K562 (cell line): ENCODE data around the gene STOX2. TPM values are rescaled to one million over a fixed set of nuclear protein-coding genes. Genes with fewer than 3 reads are reported as not detected.

Experiments
- ATAC-seq: fragments of 200-7000 bp; cut with Tn5 transposase; 3 replicates; pipeline ENCODE4 v1.9.1; 2020; ENCODE audit warnings: moderate library complexity
- BruUV-seq: library from RNA; stranded (reverse); fragments of 400-500 nt; replicated peaks from 2 replicates; lab custom pipeline; 2021; lab: Mats Ljungman, UMichigan
- CTCF ChIA-PET: fragments of 300-600 bp; formaldehyde crosslinking; extraction: SDS; loops from one replicate; lab custom pipeline; 2021; ENCODE audit warnings: low intra/inter-chr PET ratio; lab: Yijun Ruan, JAX
- POLR2A ChIA-PET: fragments of 300-600, 350-650 bp; sonication (Branson Sonifier 250); formaldehyde crosslinking; extraction: SDS; loops from one replicate; lab custom pipeline; 2021; ENCODE audit warnings: antibody characterized with exemption, inconsistent platforms; lab: Yijun Ruan, JAX
- DNase-seq, 4 experiments: peaks; one replicate each; pipeline versions ENCODE4 v3.0.0 to v3.0.0-alpha.2; 2011 to 2018; ENCODE audit warnings: low spot score in 3 of 4, mixed read lengths in 3 of 4; ENCODE audit errors: extremely low read depth in 1 of 4
- FAIRE-seq: peaks from 2 replicates; lab custom pipeline; 2011; peaks lifted over from hg19 to GRCh38; lab: Jason Lieb, UNC
- H2AFZ ChIP-seq: 2 replicates; pipeline ENCODE4 v1.6.0; 2011; ENCODE audit warnings: low read depth, low read length, control low read depth, inconsistent platforms
- H3K27ac ChIP-seq: fragments of 200-600 bp; 3 replicates; pipeline ENCODE4 v1.8.0; 2011; ENCODE audit warnings: low read depth, mild to moderate bottlenecking, control low read depth, inconsistent platforms, low read length, moderate library complexity, mixed read lengths; ENCODE audit errors: extremely low read depth
- H3K27me3 ChIP-seq, 2 experiments: fragments of 300-600 bp in 1 of 2; 2 replicates in 1 of 2; 3 replicates in 1 of 2; pipeline versions ENCODE4 v1.6.0 to v1.8.0; 2011; ENCODE audit warnings: inconsistent platforms in 2 of 2, low read length in 2 of 2, mild to moderate bottlenecking in 1 of 2, mixed read lengths in 1 of 2, moderate library complexity in 1 of 2; ENCODE audit not compliant: control insufficient read depth in 2 of 2, insufficient read depth in 2 of 2
- H3K36me3 ChIP-seq: fragments of 300-600 bp; 3 replicates; pipeline ENCODE4 v1.8.0; 2011; ENCODE audit warnings: mild to moderate bottlenecking, low read length, inconsistent platforms; ENCODE audit not compliant: control insufficient read depth, insufficient read depth
- H3K4me1 ChIP-seq, 2 experiments: fragments of 200-600 bp in 1 of 2; replicated peaks in 1 of 2; 2 replicates in 1 of 2; 3 replicates in 1 of 2; pipeline versions ENCODE4 v1.5.1 to v1.8.0; 2011; ENCODE audit warnings: inconsistent platforms in 2 of 2, low read length in 2 of 2, mild to moderate bottlenecking in 1 of 2, mixed read lengths in 1 of 2, moderate library complexity in 1 of 2; ENCODE audit not compliant: control insufficient read depth in 2 of 2, insufficient read depth in 2 of 2
- H3K4me2 ChIP-seq: 2 replicates; pipeline ENCODE4 v1.6.1; 2011; ENCODE audit warnings: low read length, control low read depth, inconsistent platforms, mixed read lengths; ENCODE audit not compliant: insufficient read depth
- H3K4me3 ChIP-seq: fragments of 200-600 bp; sonication (generic), shearing (Covaris generic); 2 replicates; pipeline ENCODE4 v1.5.1; 2016; ENCODE audit warnings: control low read depth, inconsistent platforms
- H3K79me2 ChIP-seq: fragments of 200-600 bp; 3 replicates; pipeline ENCODE4 v1.8.0; 2011; ENCODE audit warnings: low read length, inconsistent platforms; ENCODE audit not compliant: control insufficient read depth, insufficient read depth
- H3K9ac ChIP-seq, 2 experiments: 2 replicates each; pipeline versions ENCODE4 v1.6.0 to v1.6.1; 2011; ENCODE audit warnings: low read depth in 2 of 2, low read length in 2 of 2, control low read depth in 1 of 2, inconsistent platforms in 1 of 2, mild to moderate bottlenecking in 1 of 2, mixed read lengths in 1 of 2; ENCODE audit not compliant: insufficient read depth in 1 of 2
- H3K9me1 ChIP-seq: one replicate; pipeline ENCODE4 v1.6.0; 2011; ENCODE audit warnings: inconsistent platforms, mild to moderate bottlenecking, low read length, moderate library complexity; ENCODE audit not compliant: control insufficient read depth, insufficient read depth
- H3K9me3 ChIP-seq: replicated peaks from 2 replicates; pipeline ENCODE4 v1.5.1; 2011; ENCODE audit warnings: low read depth, low read length, inconsistent platforms; ENCODE audit not compliant: control insufficient read depth, insufficient read depth
- H4K20me1 ChIP-seq: replicated peaks from 2 replicates; pipeline ENCODE4 v1.6.1; 2011; ENCODE audit warnings: low read length, inconsistent platforms, mixed read lengths; ENCODE audit not compliant: control insufficient read depth, insufficient read depth
- WGBS: fragments of 100-300 bp; shearing (Covaris generic); methylation state at CpG from one replicate; pipeline ENCODE4 v1.1.6; 2016; ENCODE audit warnings: low coverage, mixed read lengths; ENCODE audit not compliant: insufficient coverage; ENCODE audit errors: missing lambda C conversion rate; 5-methylcytosine and 5-hydroxymethylcytosine counted together
- in situ Hi-C: fragments of 300-500 bp; cut with MboI; formaldehyde crosslinking; loops from 4 replicates; pipeline ENCODE4 v1.15.0; 2018; ENCODE audit warnings: inconsistent platforms, mixed read lengths
- intact Hi-C: fragments of 100-400 bp; cut with micrococcal nuclease; formaldehyde crosslinking; loops from 2 replicates; pipeline ENCODE4 v1.14.2; 2022
- polyA plus RNA-seq, 8 experiments: library from polyadenylated mRNA; depleted of rRNA in 4 of 8; stranded (reverse) in 5 of 8; unstranded in 3 of 8; fragments of >200 nt; fragmentation: Nextera tagmentation in 2 of 8; fragmentation: Illumina TruSeq in 1 of 8; extraction: Ambion mirVana in 2 of 8; extraction: Trizol in 1 of 8; gene quantifications; 2 replicates each; pipeline versions ENCODE4 v1.2.1 to v1.2.3, GENCODE V29; 2011 to 2014; ENCODE audit warnings: inconsistent platforms in 1 of 8, missing spikeins in 1 of 8
- total RNA-seq, 7 experiments: library from RNA; depleted of rRNA in 6 of 7; stranded (reverse); fragments of >200 nt in 6 of 7; fragmentation: Illumina TruSeq in 2 of 7; extraction: Trizol in 2 of 7; gene quantifications; 2 replicates each; pipeline versions ENCODE4 v1.2.1 to v1.2.3, GENCODE V29; 2011 to 2021; ENCODE audit warnings: low replicate concordance in 1 of 7
- TF ChIP-seq, protein P1 (sequence below): fragments of 250-450 bp; sonication (Bioruptor Pico); IDR thresholded peaks from 2 replicates; pipeline ENCODE4 v1.8.0; 2021; ENCODE audit warnings: moderate library complexity, mild to moderate bottlenecking, inconsistent platforms
- TF ChIP-seq, protein P2 (sequence below), 3 experiments: fragments of 200-800 bp in 1 of 3; fragments of 250-450 bp in 1 of 3; fragments of 450-650 bp in 1 of 3; sonication (Bioruptor Pico) in 1 of 3; sonication (Bioruptor generic) in 1 of 3; formaldehyde crosslinking in 1 of 3; IDR thresholded peaks; 2 replicates each; pipeline versions ENCODE4 v1.6.1 to v1.8.0; 2016 to 2022; ENCODE audit warnings: mild to moderate bottlenecking in 2 of 3, missing genetic modification characterization in 2 of 3, missing compliant biosample characterization in 1 of 3, moderate library complexity in 1 of 3

The STOX2 gene
- total and polyA plus RNA-seq, 9 of the 15 experiments (the other 6 are each of a cell fraction or from before 2014, with no cell fraction given) = not detected

DNA sequence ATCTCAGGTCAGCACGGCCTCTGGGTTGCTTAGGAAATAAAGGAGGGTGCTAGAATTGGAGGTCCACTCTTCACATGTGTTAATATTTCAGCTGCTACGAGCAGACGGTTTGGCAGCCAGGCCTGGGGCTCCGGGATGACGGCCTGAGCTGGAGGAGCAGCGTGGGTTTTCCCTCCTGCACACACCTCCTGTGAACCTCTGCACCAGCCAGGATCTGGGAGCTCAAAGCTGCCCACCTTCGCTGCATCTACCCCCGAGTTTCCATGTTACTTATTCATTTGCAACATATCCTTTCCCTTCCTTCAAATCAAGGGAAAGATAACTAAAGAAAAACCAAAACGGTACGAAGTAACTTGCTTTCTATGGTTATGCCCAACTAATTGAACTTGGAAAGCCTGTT is 13.6 kb downstream of the STOX2 start:
- BruUV-seq = no TSS peak
- TF ChIP-seq, protein P1, sequence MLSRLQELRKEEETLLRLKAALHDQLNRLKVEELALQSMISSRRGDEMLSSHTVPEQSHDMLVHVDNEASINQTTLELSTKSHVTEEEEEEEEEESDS = no peak
- TF ChIP-seq, protein P2, sequence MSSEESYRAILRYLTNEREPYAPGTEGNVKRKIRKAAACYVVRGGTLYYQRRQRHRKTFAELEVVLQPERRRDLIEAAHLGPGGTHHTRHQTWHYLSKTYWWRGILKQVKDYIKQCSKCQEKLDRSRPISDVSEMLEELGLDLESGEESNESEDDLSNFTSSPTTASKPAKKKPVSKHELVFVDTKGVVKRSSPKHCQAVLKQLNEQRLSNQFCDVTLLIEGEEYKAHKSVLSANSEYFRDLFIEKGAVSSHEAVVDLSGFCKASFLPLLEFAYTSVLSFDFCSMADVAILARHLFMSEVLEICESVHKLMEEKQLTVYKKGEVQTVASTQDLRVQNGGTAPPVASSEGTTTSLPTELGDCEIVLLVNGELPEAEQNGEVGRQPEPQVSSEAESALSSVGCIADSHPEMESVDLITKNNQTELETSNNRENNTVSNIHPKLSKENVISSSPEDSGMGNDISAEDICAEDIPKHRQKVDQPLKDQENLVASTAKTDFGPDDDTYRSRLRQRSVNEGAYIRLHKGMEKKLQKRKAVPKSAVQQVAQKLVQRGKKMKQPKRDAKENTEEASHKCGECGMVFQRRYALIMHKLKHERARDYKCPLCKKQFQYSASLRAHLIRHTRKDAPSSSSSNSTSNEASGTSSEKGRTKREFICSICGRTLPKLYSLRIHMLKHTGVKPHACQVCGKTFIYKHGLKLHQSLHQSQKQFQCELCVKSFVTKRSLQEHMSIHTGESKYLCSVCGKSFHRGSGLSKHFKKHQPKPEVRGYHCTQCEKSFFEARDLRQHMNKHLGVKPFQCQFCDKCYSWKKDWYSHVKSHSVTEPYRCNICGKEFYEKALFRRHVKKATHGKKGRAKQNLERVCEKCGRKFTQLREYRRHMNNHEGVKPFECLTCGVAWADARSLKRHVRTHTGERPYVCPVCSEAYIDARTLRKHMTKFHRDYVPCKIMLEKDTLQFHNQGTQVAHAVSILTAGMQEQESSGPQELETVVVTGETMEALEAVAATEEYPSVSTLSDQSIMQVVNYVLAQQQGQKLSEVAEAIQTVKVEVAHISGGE (CRISPR knock-in tag; IDR thresholded peaks at IDR 0.05) = no peak
- Histone ChIP-seq H3K79me2 (no peaks in the 10 kb centered on the region), H3K9ac (no peak overlapping the region), H3K9me3 (no peaks in the 10 kb centered on the region), H3K4me3 (no peak overlapping the region), H3K27ac (no peak overlapping the region), H2AFZ (no peak overlapping the region), H3K4me2 (no peak overlapping the region), H3K9me1 (no peaks in the 10 kb centered on the region), H4K20me1 (no peaks in the 10 kb centered on the region), H3K36me3 (no peaks in the 10 kb centered on the region), H3K27me3 (peaks cover 33 to 39% of the 10 kb centered on the region in 2 experiments), H3K4me1 (no peaks in the 10 kb centered on the region)
- CTCF ChIA-PET = no interaction called here
- POLR2A ChIA-PET = no interaction called here
- no peak for ATAC-seq
- no peak for FAIRE-seq
- 0% methylated on average over 10 of the region's 10 CpGs for WGBS
- intact Hi-C loops = no loop called here
- in situ Hi-C loops = no loop called here
- no peak for DNase-seq
